GM18526 (cell line): ENCODE results near the gene DENND11.

ENCODE experiments used
- POLR2A ChIP-seq: IDR thresholded peaks from 3 replicates; pipeline ENCODE4 v1.6.1; 2011; ENCODE audit not compliant: insufficient read length; ENCODE audit errors: extremely low read depth

Gene DENND11, protein sequence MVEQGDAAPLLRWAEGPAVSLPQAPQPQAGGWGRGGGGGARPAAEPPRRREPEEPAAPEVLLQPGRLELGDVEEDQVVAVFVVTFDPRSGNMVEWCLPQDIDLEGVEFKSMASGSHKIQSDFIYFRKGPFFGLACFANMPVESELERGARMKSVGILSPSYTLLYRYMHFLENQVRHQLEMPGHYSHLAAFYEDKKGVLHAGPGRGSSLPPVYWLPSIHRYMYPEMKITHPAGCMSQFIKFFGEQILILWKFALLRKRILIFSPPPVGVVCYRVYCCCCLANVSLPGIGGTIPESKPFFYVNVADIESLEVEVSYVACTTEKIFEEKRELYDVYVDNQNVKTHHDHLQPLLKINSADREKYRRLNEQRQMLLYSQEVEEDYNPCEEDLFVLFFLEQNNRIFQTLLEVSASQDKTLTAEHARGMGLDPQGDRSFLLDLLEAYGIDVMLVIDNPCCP

GRCh38 chr7:141702047-141702567, at the start of gene DENND11:
TSS of gene DENND11 (minus strand) at chr7:141702166. CDS start at chr7:141702153, 13 bp downstream.
- peak; percentile 43 for TF ChIP-seq POLR2A

- no peak for TF ChIP-seq POLR2A
Measured at GRCh38 chr7:141748396-141748795, 46.4 kb upstream of the DENND11 start.

GRCh38 chr7:141744131-141744530, 42.2 kb upstream of the DENND11 start:
- TF ChIP-seq POLR2A, result no peak

GRCh38 chr7:141742229-141742628, 40.3 kb upstream of the DENND11 start:
- no peak for TF ChIP-seq POLR2A

DNA sequence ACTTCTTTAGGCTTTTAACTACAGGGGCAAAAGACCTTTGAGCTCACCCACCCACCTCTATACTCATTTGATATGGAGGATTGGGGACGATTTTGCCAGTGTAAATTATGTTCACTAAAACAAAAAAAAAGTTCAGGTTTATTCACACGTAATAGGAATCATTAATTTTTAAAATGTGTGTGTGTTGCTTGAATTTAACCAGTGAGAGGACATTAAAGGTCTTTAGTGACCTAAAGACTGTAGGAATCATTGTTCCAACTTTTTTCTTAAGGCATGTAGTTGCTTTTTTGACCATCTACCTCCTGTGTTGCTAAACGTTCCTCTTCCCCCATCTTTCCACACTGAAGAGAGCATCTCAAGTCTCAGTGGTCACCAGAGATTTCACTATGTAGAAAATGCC, 37.3 kb upstream of the DENND11 start:
- TF ChIP-seq POLR2A, result no peak

GRCh38 chr7:141738592-141739013, 36.6 kb upstream of the DENND11 start:
- no peak for TF ChIP-seq POLR2A

DNA sequence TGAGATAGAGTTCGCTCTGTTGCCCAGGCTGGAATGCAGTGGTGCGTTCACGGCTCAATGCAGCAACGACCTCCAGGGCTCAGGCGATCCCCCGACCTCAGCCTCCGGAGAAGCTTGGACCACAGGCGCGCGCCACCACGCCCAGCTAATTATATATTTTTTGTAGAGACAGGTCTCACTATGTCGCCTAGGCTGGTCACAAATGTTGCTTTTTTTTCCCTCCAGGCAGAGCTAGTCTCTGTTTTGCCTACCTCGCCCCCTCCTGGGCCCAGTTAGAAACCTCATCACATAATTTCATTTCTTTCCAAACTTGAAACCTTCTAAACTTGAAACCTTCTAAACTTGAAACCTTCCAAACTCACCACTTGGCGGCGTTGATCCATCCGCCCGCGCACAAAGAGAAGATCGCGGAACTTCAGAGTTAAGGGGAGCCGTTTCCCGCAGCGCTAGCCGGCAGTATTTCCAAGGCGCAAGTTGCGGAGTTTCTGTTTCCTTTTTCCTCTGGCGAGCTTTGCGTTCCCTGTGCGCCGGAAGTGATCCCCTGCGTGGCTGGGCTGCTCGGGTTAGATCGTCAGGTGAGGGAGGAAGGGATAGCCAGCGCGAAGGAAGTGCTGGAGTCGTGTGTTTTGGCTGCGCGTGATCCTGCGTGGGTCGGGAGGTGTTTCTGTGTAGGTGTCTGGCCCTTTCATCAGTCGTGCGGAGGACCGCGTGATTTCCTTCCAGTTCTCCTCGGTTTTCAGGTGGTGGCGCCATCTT, 36.0 kb upstream of the DENND11 start, which contains the start of gene SSBP1:
TSS of gene SSBP1 (plus strand) at position 523 of the 756 bp plus-strand sequence. CDS start 809 bp downstream, outside the sequence.
- peak; percentile 93 for TF ChIP-seq POLR2A

- TF ChIP-seq POLR2A, result no peak
Measured at GRCh38 chr7:141737118-141737835, 35.3 kb upstream of the DENND11 start.

GRCh38 chr7:141731476-141732149, 29.6 kb upstream of the DENND11 start:
- no peak for TF ChIP-seq POLR2A

DNA sequence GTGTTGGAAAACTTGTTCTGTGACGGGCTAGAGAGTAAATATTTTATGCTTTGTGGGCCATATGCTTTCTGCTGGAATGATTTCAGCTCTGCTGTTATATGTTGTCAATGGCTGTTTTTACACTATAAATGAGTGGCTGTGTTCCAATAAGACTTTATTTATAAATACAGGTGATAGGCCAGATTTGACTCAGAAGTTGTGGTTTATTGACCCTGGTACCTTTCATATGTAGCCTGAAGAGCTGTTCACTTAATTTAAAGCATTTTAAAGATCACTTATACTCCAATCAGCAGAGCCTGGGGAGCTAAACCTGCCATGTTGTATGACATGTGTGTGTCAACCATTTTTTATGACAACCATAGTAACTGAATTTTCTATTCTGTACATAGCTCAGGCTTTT, 27.1 kb upstream of the DENND11 start:
- TF ChIP-seq POLR2A, result no peak

GRCh38 chr7:141722529-141722928, 20.6 kb upstream of the DENND11 start:
- TF ChIP-seq POLR2A, result no peak

GRCh38 chr7:141717450-141717849, 15.5 kb upstream of the DENND11 start:
- no peak for TF ChIP-seq POLR2A

DNA sequence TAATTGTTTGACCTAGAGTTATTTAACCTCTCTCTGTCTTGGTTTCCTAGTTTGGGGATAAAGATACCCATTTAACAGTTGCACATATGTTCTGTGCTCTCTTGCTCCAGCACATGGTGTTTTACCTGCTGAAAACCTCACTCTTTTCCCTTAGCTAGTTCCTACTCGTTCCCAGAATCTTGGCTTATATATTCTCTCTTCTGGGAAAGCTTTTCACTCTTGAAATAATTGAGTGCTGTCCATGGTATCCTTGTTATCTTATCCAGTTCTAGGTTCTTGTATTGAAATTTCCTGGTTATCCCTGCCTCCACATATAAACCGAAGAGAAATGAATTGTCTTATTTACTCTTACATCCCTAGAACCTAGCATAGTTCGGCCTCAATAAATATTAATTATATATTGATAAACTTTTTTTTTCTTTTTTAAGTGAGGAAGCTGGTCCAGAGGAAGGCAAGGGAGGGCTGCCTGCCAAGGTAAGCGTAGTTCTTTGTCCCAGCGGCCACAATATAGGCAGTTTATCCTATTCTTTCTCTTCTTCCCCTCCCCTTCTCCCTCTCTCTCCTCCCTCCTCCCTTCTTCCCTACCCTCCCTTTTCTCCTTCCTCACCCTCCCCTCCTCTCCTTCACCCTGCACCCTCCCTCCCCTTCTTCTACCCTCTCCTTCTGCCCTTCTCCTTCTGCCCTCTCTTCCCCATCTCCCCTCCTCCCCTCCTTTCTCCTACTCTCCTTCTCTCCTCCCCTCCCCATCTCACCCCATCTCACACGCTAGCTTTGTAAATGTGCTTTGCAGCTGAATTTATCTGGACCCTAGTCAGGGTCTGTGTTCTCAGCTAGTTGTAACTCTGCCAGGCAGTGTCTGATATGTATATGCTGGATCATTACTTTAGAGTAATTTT, 14.1 kb upstream of the DENND11 start:
- TF ChIP-seq POLR2A, result no peak

DNA sequence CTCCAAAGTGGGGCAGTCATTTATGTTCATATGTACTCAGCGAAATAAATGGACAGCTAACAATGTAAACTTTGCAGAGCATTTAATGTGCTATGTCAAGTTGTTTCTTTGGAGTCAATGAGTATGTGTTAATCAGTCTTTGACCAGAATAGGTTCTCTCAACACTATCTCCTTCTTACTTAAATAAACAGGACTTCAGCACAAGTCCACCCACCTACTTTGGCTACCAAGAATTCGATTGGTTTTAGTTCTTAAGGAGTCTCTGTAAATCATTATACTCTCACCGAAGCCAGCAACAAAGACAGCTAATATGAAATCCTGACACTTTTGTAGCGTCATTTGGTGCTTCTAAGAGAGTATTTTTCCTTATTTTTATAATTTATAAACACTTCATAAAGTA, 13.1 kb upstream of the DENND11 start:
- no peak for TF ChIP-seq POLR2A
